Measurements from ENCODE around the gene AOPEP.

- TF ChIP-seq CTCF (IDR thresholded peaks at IDR 0.05) (no peak), POLR2AphosphoS5 (IDR thresholded peaks at IDR 0.05; ENCODE audit: low read depth, low read length) (no peak), REST (IDR thresholded peaks at IDR 0.05; ENCODE audit: insufficient read depth in 1 of 2, low read depth in 2 of 2, low read length in 1 of 2) (no peak)
Observed at GRCh38 chr9:95079461-95079860, 353.0 kb downstream of the AOPEP start.

All from Panc1 (cell line).